ENCODE results near the gene CA10.

DNA sequence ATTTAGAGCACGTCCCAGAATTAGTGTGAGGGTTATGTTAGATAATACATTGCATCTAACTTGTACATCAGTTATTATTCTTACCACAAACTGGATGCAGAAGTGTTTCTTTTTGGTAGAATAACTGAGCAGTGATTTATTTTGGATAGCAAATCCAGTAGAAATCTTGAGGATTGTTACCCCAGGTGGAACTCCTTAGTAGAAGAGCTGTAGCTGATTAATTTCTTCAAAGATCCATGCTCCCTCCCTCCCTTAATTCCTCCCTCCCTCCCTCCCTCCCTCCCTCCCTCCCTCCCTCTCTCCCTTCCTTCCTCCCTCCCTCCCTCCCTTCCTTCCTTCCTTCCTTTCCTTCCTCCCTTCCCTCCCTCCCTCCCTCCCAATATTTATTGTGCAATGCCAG lies 337.7 kb downstream of the CA10 start:
- TF ChIP-seq, protein P1, sequence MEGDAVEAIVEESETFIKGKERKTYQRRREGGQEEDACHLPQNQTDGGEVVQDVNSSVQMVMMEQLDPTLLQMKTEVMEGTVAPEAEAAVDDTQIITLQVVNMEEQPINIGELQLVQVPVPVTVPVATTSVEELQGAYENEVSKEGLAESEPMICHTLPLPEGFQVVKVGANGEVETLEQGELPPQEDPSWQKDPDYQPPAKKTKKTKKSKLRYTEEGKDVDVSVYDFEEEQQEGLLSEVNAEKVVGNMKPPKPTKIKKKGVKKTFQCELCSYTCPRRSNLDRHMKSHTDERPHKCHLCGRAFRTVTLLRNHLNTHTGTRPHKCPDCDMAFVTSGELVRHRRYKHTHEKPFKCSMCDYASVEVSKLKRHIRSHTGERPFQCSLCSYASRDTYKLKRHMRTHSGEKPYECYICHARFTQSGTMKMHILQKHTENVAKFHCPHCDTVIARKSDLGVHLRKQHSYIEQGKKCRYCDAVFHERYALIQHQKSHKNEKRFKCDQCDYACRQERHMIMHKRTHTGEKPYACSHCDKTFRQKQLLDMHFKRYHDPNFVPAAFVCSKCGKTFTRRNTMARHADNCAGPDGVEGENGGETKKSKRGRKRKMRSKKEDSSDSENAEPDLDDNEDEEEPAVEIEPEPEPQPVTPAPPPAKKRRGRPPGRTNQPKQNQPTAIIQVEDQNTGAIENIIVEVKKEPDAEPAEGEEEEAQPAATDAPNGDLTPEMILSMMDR (IDR thresholded peaks at IDR 0.05), result no peak
- no peak for TF ChIP-seq POLR2A (IDR thresholded peaks at IDR 0.05)
